GM12878 (cell line): ENCODE results near the gene DTNBP1. TPM values are rescaled to one million over a fixed set of nuclear protein-coding genes. Genes with fewer than 3 reads are reported as not detected.

Source experiments
- ATAC-seq: fragments of 200-7000 bp; cut with Tn5 transposase; 3 replicates; pipeline ENCODE4 v1.9.1; 2020; ENCODE audit warnings: mild to moderate bottlenecking, moderate library complexity
- BruUV-seq: library from RNA; stranded (reverse); fragments of 400-500 nt; replicated peaks from 2 replicates; lab custom pipeline; 2021; lab: Mats Ljungman, UMichigan
- CTCF ChIA-PET: fragments of 300-600 bp; sonication (Branson Sonifier 250); formaldehyde crosslinking; extraction: SDS; loops from one replicate; lab custom pipeline; 2021; ENCODE audit warnings: inconsistent platforms; lab: Yijun Ruan, JAX
- POLR2A ChIA-PET: fragments of 350-600 bp; formaldehyde crosslinking; extraction: SDS; loops from one replicate; lab custom pipeline; 2021; ENCODE audit warnings: inconsistent platforms; lab: Charles Lee
- RAD21 ChIA-PET: fragments of 300-600 bp; sonication (Branson Sonifier 250); formaldehyde crosslinking; loops from one replicate; lab custom pipeline; 2023; ENCODE audit warnings: antibody characterized with exemption; ENCODE audit not compliant: unreplicated experiment; lab: Charles Lee
- SMC1A ChIA-PET: fragments of 300-600 bp; sonication (Branson Sonifier 250); formaldehyde crosslinking; loops from one replicate; lab custom pipeline; 2023; ENCODE audit not compliant: unreplicated experiment, uncharacterized antibody; lab: Charles Lee
- DNase-seq: peaks from one replicate; pipeline ENCODE4 v3.0.0-alpha.2; 2011; ENCODE audit warnings: low read depth, low spot score
- FAIRE-seq: peaks from 3 replicates; lab custom pipeline; 2011; peaks lifted over from hg19 to GRCh38; lab: Jason Lieb, UNC
- H2AFZ ChIP-seq: 2 replicates; pipeline ENCODE4 v1.6.0; 2011; ENCODE audit warnings: low read depth, low read length, control low read depth; ENCODE audit not compliant: control insufficient read depth
- H3K27ac ChIP-seq: 2 replicates; pipeline ENCODE4 v1.5.1; 2011; ENCODE audit warnings: control low read depth; ENCODE audit not compliant: control insufficient read depth, insufficient read depth
- H3K27me3 ChIP-seq, 2 experiments: replicated peaks in 1 of 2; 2 replicates each; pipeline versions ENCODE4 v1.6.0 to v1.6.1; 2011; ENCODE audit warnings: low read length in 1 of 2; ENCODE audit not compliant: control insufficient read depth in 2 of 2, insufficient read depth in 2 of 2
- H3K36me3 ChIP-seq, 2 experiments: 2 replicates each; pipeline ENCODE4 v1.5.1; 2011; ENCODE audit warnings: low read length in 1 of 2; ENCODE audit not compliant: control insufficient read depth in 2 of 2, insufficient read depth in 2 of 2
- H3K4me1 ChIP-seq: 2 replicates; pipeline ENCODE4 v1.6.1; 2011; ENCODE audit warnings: mild to moderate bottlenecking, low read length, moderate library complexity, mixed read lengths; ENCODE audit not compliant: control insufficient read depth, insufficient read depth
- H3K4me2 ChIP-seq: 2 replicates; pipeline ENCODE4 v1.6.0; 2011; ENCODE audit warnings: control low read depth; ENCODE audit not compliant: control insufficient read depth, insufficient read depth
- H3K4me3 ChIP-seq: fragments of 200-600 bp; sonication (generic); 2 replicates; pipeline ENCODE4 v1.5.1; 2016
- H3K79me2 ChIP-seq: 2 replicates; pipeline ENCODE4 v1.6.0; 2011; ENCODE audit warnings: low read length; ENCODE audit not compliant: control insufficient read depth, insufficient read depth
- H3K9ac ChIP-seq: 2 replicates; pipeline ENCODE4 v1.8.0; 2011; ENCODE audit warnings: low read length, control low read depth, mixed read lengths; ENCODE audit not compliant: control insufficient read depth, insufficient read depth
- H3K9me3 ChIP-seq: replicated peaks from 3 replicates; pipeline ENCODE4 v1.5.1; 2011; ENCODE audit warnings: mild to moderate bottlenecking, low read length; ENCODE audit not compliant: control insufficient read depth, insufficient read depth
- H4K20me1 ChIP-seq: 2 replicates; pipeline ENCODE4 v1.6.0; 2011; ENCODE audit not compliant: control insufficient read depth, insufficient read depth
- CBX3 ChIP-seq: fragments of 200-600 bp; sonication (generic); IDR thresholded peaks from 2 replicates; pipeline ENCODE4 v1.6.1; 2016; ENCODE audit warnings: low read depth, borderline replicate concordance
- CHD4 ChIP-seq: fragments of 200-600 bp; sonication (generic); IDR thresholded peaks from 2 replicates; pipeline ENCODE4 v1.6.1; 2016; ENCODE audit warnings: mild to moderate bottlenecking
- NFXL1 ChIP-seq: fragments of 450-650 bp; IDR thresholded peaks from 2 replicates; pipeline ENCODE4 v1.6.1; 2017; ENCODE audit warnings: antibody characterized with exemption, mild to moderate bottlenecking, borderline replicate concordance
- NRF1 ChIP-seq: conservative IDR thresholded peaks from 2 replicates; pipeline ENCODE4 v1.6.1; 2011; ENCODE audit warnings: mild to moderate bottlenecking, low read depth, low read length, improper control_type of control experiment
- RAD51 ChIP-seq: fragments of 450-650 bp; IDR thresholded peaks from 2 replicates; pipeline ENCODE4 v1.6.1; 2016; ENCODE audit warnings: moderate library complexity, mild to moderate bottlenecking, inconsistent platforms
- RFX5 ChIP-seq: IDR thresholded peaks from 2 replicates; pipeline ENCODE4 v1.6.1; 2011; ENCODE audit warnings: low read depth, low read length, improper control_type of control experiment
- ZBED1 ChIP-seq: IDR thresholded peaks from 2 replicates; pipeline ENCODE4 v1.6.1; 2016; ENCODE audit warnings: borderline replicate concordance
- WGBS: methylation state at CpG from one replicate; pipeline ENCODE4 v1.1.6; 2016; ENCODE audit warnings: low lambda C conversion rate; ENCODE audit not compliant: insufficient replicate concordance, insufficient coverage; ENCODE audit errors: missing lambda C conversion rate; 5-methylcytosine and 5-hydroxymethylcytosine counted together
- in situ Hi-C: fragments of 300-500 bp; cut with MboI; formaldehyde crosslinking; loops from 9 replicates; pipeline ENCODE4 v1.14.3; 2018; ENCODE audit warnings: mixed read lengths
- intact Hi-C: fragments of 100-400 bp; cut with micrococcal nuclease; formaldehyde crosslinking; loops from one replicate; pipeline ENCODE4 v1.14.2; 2022; ENCODE audit not compliant: unreplicated experiment
- polyA plus RNA-seq, 11 experiments: library from polyadenylated mRNA; depleted of rRNA in 4 of 11; unstranded in 6 of 11; stranded (reverse) in 5 of 11; fragments of >200 nt; fragmentation: Nextera tagmentation in 4 of 11; fragmentation: Illumina TruSeq in 1 of 11; extraction: Ambion mirVana in 4 of 11; extraction: Trizol in 1 of 11; gene quantifications; 1 replicate in 1 of 11; 2 replicates in 10 of 11; pipeline versions ENCODE4 v1.2.1 to v1.2.3, GENCODE V29; 2011 to 2016; ENCODE audit warnings: inconsistent platforms in 2 of 11, missing spikeins in 2 of 11, low read depth in 1 of 11
- total RNA-seq, 4 experiments: library from RNA; depleted of rRNA in 3 of 4; stranded (reverse); fragments of >200 nt in 3 of 4; fragmentation: Illumina TruSeq in 1 of 4; extraction: Trizol in 1 of 4; gene quantifications; 2 replicates each; pipeline versions ENCODE4 v1.2.1 to v1.2.3, GENCODE V29; 2013 to 2021
- TF ChIP-seq, protein P1 (sequence below): IDR thresholded peaks from 2 replicates; pipeline ENCODE4 v1.6.1; 2012; ENCODE audit warnings: low read length, inconsistent platforms
- TF ChIP-seq, protein P2 (sequence below): fragments of 150-350 bp; IDR thresholded peaks from 2 replicates; pipeline ENCODE4 v1.6.1; 2016; ENCODE audit warnings: low read depth, low read length
- TF ChIP-seq, protein P3 (sequence below): fragments of 450-650 bp; IDR thresholded peaks from 2 replicates; pipeline ENCODE4 v1.6.1; 2018; ENCODE audit warnings: borderline replicate concordance, mild to moderate bottlenecking; ENCODE audit not compliant: partially characterized antibody
- TF ChIP-seq, protein P4 (sequence below): fragments of 450-650 bp; IDR thresholded peaks from 2 replicates; pipeline ENCODE4 v1.6.1; 2017; ENCODE audit warnings: low read depth, mild to moderate bottlenecking, moderate library complexity
- TF ChIP-seq, protein P5 (sequence below): fragments of 150-350 bp; IDR thresholded peaks from 2 replicates; pipeline ENCODE4 v1.6.1; 2014; ENCODE audit warnings: mild to moderate bottlenecking, low read depth, low read length

DTNBP1 gene
- total and polyA plus RNA-seq, 10 of the 15 experiments (the other 5 are each of a cell fraction or from before 2014, with no cell fraction given), result 7.1 to 40.3 (median 20.1) TPM

DNA sequence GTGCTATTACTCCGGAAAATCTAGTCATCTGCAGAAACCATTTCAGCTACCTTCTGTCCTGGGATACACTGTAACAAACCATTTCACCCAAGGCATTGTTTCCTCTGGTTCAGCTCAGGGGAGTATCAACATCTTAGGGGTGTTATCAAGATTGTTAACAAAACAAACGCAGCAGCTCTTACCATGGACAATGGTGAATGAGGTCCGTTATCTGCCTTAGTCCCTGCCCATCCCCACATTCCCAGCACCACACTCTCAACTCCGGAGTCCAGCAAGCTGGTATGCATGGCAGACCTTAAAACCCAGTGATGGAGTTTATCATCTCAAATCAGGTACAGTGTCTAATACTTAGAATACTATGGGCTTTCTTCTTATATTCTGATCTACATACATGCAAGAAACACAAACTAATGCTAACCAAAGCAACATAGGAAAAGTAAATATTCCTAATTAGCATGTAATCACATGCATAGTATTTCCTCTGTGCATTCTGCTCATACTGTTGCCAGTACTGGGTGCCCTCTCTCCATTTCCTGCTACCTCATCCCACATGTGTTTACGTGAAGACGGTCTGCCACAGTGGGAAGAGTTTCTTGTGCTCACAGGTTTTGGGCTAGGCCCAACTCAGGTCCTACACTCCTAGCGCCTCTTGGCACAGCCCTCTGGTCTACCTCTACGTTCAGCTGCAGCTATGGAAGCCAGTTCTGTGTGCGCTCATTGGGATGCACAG lies 123.9 kb downstream of the DTNBP1 start:
- Histone ChIP-seq H3K27me3 (no peaks in the 10 kb centered on the region), H3K79me2 (no peaks in the 10 kb centered on the region), H3K4me1 (no peaks in the 10 kb centered on the region), H4K20me1 (no peaks in the 10 kb centered on the region), H3K4me2 (no peak overlapping the region), H3K4me3 (no peak overlapping the region), H3K9me3 (peaks cover 3% of the 10 kb centered on the region; the same call in 2 of the 3 replicates), H3K36me3 (no peaks in the 10 kb centered on the region; a peak in 1 of 4 replicates), H2AFZ (no peak overlapping the region), H3K27ac (no peak overlapping the region), H3K9ac (no peak overlapping the region)
- no peak for FAIRE-seq
- ChIA-PET CTCF (interaction anchor here (0.7 to 1.0 kb wide), 2 partner anchors 19 to 48 kb away, joined by 3 to 4 read pairs; no protein-coding TSS in a partner anchor), RAD21 (no interaction called here), SMC1A (interaction anchor here (1.3 kb wide), 1 partner anchor 25 kb away, joined by 3 read pairs; no protein-coding TSS in a partner anchor), POLR2A (no interaction called here)
- BruUV-seq, result no TSS peak
- DNase-seq, result no peak
- 93% methylated on average over 9 of the region's 9 CpGs for WGBS
- in situ Hi-C loops (no loop called here), intact Hi-C loops (no loop called here)
- ATAC-seq, result no peak
- TF ChIP-seq, protein P1, sequence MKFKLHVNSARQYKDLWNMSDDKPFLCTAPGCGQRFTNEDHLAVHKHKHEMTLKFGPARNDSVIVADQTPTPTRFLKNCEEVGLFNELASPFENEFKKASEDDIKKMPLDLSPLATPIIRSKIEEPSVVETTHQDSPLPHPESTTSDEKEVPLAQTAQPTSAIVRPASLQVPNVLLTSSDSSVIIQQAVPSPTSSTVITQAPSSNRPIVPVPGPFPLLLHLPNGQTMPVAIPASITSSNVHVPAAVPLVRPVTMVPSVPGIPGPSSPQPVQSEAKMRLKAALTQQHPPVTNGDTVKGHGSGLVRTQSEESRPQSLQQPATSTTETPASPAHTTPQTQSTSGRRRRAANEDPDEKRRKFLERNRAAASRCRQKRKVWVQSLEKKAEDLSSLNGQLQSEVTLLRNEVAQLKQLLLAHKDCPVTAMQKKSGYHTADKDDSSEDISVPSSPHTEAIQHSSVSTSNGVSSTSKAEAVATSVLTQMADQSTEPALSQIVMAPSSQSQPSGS, result no peak
- TF ChIP-seq, protein P2, sequence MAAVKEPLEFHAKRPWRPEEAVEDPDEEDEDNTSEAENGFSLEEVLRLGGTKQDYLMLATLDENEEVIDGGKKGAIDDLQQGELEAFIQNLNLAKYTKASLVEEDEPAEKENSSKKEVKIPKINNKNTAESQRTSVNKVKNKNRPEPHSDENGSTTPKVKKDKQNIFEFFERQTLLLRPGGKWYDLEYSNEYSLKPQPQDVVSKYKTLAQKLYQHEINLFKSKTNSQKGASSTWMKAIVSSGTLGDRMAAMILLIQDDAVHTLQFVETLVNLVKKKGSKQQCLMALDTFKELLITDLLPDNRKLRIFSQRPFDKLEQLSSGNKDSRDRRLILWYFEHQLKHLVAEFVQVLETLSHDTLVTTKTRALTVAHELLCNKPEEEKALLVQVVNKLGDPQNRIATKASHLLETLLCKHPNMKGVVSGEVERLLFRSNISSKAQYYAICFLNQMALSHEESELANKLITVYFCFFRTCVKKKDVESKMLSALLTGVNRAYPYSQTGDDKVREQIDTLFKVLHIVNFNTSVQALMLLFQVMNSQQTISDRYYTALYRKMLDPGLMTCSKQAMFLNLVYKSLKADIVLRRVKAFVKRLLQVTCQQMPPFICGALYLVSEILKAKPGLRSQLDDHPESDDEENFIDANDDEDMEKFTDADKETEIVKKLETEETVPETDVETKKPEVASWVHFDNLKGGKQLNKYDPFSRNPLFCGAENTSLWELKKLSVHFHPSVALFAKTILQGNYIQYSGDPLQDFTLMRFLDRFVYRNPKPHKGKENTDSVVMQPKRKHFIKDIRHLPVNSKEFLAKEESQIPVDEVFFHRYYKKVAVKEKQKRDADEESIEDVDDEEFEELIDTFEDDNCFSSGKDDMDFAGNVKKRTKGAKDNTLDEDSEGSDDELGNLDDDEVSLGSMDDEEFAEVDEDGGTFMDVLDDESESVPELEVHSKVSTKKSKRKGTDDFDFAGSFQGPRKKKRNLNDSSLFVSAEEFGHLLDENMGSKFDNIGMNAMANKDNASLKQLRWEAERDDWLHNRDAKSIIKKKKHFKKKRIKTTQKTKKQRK, result no peak
- no peak for TF ChIP-seq RAD51
- no peak for TF ChIP-seq RFX5
- no peak for TF ChIP-seq NRF1
- TF ChIP-seq CBX3, result no peak
- TF ChIP-seq, protein P3, sequence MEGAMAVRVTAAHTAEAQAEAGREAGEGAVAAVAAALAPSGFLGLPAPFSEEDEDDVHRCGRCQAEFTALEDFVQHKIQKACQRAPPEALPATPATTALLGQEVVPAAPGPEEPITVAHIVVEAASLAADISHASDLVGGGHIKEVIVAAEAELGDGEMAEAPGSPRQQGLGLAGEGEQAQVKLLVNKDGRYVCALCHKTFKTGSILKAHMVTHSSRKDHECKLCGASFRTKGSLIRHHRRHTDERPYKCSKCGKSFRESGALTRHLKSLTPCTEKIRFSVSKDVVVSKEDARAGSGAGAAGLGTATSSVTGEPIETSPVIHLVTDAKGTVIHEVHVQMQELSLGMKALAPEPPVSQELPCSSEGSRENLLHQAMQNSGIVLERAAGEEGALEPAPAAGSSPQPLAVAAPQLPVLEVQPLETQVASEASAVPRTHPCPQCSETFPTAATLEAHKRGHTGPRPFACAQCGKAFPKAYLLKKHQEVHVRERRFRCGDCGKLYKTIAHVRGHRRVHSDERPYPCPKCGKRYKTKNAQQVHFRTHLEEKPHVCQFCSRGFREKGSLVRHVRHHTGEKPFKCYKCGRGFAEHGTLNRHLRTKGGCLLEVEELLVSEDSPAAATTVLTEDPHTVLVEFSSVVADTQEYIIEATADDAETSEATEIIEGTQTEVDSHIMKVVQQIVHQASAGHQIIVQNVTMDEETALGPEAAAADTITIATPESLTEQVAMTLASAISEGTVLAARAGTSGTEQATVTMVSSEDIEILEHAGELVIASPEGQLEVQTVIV, result no peak
- TF ChIP-seq NFXL1, result no peak
- TF ChIP-seq, protein P4, sequence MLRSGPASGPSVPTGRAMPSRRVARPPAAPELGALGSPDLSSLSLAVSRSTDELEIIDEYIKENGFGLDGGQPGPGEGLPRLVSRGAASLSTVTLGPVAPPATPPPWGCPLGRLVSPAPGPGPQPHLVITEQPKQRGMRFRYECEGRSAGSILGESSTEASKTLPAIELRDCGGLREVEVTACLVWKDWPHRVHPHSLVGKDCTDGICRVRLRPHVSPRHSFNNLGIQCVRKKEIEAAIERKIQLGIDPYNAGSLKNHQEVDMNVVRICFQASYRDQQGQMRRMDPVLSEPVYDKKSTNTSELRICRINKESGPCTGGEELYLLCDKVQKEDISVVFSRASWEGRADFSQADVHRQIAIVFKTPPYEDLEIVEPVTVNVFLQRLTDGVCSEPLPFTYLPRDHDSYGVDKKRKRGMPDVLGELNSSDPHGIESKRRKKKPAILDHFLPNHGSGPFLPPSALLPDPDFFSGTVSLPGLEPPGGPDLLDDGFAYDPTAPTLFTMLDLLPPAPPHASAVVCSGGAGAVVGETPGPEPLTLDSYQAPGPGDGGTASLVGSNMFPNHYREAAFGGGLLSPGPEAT, result no peak
- TF ChIP-seq, protein P5, sequence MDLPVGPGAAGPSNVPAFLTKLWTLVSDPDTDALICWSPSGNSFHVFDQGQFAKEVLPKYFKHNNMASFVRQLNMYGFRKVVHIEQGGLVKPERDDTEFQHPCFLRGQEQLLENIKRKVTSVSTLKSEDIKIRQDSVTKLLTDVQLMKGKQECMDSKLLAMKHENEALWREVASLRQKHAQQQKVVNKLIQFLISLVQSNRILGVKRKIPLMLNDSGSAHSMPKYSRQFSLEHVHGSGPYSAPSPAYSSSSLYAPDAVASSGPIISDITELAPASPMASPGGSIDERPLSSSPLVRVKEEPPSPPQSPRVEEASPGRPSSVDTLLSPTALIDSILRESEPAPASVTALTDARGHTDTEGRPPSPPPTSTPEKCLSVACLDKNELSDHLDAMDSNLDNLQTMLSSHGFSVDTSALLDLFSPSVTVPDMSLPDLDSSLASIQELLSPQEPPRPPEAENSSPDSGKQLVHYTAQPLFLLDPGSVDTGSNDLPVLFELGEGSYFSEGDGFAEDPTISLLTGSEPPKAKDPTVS, result no peak
- TF ChIP-seq CHD4, result no peak
- TF ChIP-seq ZBED1, result no peak
